ENCODE measurements around the gene ELMO2.
A peak's percentile ranks its signal among the peaks of the same experiment; 100 is the strongest.

Gene ELMO2

DNA sequence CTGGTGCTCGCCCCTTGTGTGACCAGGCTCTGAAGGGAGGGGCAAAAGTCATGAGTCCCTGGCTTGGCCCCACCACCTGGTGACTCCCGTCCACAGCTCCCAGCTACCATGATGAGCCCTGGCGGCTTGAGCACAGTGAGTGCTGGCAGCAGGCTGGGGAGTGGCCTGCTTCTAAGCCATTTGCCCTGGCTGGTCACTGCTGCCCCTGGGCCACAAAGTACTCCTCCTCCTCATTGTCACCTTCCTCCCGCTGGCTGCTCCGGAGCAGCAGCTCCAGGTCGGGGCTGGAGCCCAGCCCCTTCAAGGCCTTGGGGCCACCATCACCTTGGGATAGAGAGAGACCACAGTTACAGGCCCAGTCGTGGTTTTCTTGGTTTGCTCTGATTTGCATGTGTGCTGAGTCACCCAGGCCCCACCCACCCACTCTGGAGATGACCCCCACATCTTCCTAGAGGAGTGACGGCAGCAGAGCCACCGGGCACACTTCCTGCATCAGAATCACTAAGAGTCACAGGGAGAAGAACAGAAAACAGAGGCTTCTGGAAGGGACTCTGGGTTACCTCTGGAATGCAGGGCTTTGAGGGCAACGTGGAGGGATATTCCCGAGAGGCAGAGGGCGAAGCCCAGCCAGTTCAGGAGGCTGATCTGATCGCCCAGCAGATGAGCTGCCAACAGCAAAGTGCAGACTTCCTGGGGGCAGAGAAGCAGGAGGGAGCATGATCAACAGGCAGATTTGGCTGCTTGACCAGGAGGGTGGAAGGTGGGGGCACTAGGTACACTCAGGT is 56.0 kb downstream of the ELMO2 start:
- no peak for DNase-seq

DNA sequence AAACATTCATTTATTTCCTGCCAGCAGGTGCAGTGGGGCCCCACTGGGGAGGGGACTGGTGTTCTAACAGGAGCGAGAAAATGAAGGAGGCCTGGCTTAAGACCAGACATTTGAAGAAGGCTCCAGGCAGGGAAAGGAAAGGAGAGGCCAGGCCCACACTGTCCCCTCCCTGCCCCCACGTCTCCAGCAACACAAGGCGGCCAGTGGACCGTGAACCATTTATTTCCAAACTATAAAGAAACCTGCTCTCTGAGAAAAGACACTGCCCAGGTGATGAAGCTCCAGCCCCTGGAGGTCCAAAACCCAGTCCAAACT is 56.7 kb downstream of the ELMO2 start:
- no peak for DNase-seq

DNA sequence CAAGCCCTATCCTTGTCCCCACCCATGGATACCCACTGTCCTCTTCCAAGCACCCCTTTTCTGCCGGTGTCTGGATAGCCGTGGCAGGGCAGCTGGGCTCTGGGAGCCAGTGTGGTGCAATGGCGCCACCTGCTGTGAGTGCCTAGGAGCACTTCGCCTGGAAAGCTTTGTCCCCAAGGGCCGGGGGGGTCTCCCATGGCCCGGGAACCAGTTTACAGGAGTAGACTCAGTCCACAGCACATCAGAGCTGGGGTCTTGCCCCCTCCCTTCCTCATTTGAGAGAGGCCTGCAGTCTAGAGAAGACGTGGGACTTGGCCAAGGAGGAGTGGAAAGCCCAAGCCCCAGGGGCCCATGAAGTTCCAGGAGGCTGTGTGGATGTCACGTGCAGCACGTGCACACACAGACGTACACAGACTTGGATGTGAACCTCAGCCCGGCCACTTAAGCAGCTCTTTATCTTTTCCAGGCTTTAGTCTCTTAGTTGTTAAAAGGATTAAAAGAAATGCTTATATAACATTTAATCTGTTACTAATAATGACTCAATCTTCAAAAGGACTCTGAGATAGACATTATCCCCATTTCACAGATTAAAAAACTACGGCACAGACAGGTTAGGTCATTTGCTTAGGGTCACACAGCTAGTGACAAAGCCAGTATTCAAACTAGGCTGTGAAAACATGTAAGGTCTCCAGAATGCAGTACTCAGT is 57.2 kb downstream of the ELMO2 start:
- peak; percentile 64 for DNase-seq

DNA sequence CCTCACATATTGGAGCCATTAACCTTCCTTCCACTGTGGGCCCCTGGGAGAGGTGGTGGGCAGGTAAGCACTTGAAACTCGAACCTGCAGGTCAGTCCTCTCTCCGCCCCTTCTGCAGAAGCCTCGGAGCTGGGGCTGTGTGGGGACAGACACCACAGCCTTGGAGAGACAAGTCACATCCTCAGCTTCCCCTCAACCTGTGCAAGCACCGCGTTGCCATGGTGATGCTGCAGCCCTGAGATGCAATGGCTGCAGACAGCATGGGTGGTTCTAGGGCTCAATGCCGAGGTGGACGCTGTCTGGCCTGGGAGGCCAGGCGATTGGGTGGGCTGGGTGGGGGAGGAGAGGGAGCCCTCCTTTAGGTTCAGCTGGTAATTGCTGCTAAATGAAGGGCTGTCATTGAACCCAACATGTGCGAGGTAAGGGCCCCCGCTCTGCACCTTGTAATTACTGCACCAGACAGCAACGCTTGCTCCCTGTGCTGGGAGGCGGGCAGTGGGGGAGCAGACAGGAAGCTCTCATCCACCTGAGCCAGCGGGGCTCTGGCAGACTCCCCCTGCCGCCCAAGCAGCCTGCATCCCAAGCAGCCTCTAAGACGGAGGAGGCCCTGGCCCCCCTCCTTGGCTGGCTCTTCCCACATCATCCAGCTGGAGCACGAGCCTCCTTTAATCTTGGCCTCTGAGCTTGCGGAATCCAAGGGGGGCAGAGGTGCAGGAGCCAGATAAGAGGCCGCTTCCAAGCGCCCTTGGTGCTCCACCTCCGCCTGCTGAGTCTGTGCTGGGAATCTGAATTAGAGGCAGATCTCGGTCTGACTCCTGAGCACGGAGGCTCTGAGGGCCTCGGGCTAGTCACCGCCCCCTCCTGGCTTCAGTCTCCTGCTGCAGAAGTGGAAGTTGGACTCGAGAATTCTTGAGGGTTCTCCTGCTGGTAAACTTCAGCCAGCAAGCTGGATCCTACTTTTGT is 58.3 kb downstream of the ELMO2 start:
- DNase-seq, result no peak

DNA sequence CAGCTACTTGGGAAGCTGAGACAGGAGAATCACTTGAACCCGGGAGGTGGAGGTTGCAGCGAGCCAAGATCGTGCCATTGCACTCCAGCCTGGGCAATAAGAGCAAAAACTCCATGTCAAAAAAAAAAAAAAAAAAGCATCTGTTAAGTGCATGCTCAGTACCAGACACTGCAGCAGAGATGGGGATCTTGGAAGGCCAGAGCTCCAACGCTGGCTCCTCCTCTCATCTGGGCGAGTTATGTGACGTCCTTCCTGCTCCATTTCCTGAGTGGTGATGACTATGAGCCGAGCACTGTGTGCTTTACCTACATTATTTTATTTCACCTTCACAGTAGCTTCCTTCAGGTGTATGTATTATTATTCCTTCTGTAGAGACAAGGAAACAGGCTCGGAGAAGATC is 59.6 kb downstream of the ELMO2 start:
- DNase-seq, result no peak

DNA sequence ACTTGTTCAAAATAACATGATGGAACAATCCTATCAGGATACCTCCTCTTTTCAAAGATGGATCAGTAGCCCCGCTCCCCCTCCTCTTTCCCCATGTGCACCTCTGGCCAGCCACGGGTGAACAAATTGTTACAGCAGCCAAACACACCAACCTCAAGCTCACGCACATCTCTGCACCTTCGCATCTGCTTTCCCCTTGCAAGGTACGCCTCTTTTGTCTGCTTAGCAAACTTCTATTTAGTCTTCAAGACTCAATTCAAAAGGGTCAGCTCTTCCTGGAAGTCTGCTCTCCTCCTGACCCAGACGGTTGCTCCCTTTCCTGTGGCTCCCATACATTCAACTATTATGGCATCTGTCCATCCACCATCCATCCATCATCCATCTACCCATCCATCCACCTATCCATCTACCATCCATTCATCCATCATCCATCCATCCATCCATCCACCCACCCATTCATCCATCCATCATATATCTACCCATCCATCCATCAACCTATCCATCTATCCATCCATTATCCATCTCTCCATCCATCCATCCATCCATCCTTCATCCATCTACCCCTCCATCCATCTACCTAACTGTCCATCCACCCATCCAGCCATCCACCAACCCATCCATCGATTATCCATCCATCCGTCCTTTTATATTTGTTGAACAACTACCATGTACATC is 61.8 kb downstream of the ELMO2 start:
- DNase-seq, result no peak

DNA sequence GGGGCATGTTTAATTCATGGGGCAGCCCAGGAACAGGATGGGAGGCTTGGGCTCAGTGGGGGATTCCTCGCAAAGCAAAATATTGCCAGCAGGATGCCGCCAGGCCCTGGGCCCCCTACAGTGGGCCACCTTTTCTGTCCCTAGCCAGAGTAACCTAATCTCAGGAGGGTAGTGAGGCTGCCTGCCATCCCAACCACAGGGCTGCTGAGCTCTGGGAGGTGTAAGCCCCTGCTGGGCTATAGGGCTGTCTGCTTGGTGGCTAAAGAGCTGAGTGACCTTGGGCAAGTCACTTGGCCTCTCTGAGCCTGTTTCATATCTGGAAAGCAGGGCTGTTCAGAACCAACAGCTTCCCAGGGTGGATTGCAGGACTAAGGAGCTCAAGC is 62.4 kb downstream of the ELMO2 start:
- DNase-seq, result no peak

DNA sequence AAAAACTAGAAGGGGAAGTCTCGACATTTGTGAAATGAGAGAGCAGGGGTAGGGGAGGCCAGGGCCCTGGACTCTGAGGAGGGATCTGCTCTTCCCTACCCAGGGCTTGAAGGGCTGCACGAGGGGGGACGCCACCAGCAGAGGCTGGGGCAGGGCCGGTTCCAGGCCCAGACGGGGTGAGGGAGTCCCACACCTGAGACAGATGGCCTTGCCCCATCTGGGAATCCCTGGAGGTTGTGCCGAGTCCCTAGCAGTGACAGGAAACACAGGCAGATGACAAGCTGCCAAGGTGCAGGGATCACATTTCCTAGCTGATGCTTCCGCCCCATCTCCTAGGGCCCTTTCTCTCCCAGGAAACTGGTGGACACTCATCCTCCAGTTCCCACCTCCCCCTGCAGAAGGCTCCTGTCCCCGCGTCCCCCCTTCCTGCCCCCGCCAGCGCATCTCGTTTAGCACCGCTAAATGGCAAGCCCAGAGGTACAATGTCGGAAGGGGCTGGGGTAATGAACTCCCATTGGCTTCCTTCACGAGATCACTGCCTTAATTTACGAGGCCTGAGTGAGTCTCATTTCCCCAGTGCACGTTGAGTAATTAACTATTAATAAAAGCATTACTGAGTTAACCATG is 63.0 kb downstream of the ELMO2 start:
- DNase-seq, result no peak

DNA sequence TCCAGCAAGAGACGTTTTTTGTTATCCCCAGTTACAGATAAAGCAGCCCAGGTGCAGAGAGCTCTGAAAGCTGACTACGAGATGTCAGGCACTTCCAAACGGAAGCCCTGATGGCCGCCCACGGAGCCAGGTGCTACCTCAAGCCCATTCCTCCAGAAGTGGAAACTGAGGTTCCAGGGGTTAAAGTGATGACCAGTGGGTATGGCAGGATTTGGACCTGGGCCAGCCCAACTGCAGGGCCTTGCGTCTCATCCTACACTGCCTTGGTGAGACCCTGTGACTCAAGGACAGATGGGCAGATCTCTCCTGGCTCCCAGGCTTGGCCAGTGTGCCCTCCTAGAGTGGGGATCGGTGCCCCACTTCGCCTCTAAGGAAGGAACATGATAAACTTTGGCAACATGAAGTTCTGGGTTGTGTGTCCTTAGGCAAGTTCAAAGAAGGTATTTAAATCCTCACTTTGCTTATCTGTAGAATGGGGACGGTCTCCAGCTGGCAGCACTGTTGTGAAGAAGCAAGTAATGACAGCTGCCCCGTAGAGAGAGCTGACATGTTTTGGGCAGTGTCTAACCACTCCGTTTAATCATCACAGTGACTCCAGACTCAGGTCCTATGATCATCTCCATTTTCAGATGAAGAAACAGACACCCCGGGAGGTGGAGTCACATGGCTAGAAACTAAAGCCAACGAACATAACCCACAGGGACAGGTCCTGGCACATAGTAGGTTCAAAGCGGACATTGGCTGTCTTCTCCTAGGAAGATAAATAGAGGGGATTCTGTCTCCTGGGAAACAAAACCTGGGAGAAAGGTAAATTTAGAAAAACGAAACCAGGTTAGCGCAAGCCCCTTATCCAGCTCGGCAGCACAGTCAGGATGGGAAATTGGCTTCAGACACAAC is 63.7 kb downstream of the ELMO2 start:
- no peak for DNase-seq

DNA sequence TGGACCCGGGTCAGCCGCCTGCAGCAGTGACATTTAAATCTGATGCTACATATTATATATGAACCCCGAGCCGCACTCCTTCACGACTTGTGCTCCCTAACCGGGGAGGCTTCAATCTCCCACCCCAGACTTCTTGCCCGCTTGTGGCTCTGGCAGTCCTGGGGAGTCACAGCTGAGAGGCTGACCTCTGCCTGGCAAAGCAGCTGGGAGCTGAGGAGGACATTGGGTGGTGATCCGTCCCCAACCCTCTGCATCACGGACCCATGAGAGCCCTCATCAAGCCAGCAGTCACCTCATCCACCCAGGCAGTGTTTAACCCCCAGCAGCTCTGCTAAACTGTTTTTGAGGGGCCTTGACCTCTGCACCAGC is 64.4 kb downstream of the ELMO2 start:
- DNase-seq, result no peak

DNA sequence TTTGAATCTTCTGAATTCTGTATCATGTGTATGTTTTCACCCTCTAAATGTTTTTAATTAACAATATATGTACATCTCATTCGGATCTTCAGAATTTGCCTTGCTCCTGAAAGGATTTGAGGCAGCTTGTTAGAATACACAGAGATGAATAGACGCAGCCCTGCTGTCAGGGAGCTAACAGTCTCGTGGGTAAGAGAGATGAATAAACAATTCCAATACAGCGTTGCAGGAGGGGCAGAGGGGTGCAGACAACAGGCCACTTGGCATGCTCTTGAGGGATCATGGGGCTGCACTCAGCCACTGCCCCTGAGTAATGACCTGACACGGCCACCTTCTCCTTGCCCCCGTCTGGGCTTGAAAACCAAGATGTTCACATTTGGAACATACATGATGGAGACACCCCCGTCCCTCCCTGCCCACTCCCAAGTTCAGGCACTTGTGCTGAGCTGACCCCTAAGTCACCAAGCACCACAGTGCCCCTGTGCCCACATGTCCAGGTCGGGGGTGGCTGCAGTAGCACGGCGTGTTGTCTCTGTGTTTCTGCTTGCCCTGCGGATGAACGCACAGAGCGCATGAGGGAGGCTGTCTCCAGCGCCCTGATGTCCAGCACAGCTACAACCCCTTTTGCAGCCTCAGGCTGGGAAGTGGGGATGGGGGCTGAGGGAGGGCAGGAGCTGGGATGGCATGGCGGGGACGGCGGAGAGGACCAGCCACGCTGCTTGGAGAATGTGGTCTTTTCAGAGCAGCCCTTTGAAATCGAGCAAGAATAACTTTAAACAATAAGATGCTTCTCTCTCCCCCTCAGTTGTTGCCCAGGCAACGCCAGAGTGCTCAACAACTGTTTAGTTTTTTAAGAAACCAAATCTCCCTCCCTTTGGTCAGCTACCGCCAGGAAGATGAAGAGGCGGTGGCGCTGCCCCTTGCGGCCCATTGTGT is 65.1 kb downstream of the ELMO2 start:
- no peak for DNase-seq

DNA sequence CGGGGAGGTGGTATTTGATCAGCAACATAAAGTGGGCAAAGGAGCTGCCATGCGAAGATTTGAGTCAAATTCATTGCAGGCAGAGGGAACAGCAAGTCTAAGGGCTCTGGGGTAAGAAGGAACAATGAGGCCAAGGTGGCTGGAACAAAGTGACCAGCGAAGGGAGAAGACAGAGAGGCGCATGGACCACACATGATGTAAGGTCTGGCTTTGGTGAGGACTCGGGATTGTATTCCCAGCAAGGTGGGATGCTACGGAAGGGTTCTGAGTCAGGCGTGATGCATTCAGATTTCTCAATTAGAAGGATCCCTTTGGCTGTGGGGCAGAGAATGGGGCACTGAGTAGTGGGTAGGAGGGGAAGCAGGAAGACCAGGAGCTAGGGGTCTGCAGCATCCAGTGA is 67.4 kb downstream of the ELMO2 start:
- no peak for DNase-seq

DNA sequence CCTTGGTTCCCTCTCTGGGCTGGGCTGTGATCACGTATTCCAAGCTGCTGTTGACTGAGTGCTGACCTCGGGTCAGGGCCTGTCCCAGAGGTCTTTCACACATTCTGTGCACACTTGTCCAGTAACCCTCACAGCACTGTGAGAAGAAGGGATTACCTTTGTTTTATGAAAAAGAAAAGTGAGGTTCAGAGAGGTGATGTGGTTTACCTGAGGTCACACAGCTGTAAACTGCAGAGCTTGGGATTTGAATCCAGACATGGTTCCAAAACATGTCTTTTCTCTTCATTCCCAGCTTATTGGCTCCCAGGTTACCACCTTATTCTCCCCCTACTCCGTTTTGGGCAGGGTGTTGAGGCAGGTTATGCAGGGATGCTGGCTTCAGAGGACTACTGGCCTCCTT is 69.7 kb downstream of the ELMO2 start:
- DNase-seq, result no peak

DNA sequence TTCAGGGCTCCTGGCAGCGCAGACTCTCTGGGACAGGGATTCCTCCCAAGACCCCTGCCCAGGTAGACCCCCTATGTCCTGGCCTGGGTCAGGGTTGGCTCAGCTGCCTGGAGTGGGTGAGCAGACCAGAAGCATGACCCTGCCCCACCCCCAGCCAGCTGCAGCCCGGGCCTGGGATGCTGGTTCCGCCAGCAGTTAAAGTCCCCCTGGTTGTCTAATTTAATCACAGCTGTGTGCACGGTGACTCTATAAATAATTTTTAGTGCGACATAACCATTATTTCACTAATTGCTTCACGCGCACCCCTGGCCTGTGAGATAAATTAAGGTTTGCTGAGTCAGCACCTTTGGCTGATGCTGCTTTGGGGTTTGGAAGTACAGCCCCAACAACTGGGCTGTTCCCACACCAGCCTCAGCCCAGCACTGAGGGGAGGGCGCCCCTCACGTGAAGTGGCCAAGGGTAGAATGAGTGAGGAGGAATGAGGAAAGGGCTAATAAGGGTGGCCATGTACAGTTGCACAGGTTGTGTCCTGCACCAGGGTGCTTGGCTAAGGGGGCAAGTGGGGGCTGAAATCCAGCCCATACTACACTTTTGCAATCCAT is 72.0 kb downstream of the ELMO2 start:
- DNase-seq, result no peak

DNA sequence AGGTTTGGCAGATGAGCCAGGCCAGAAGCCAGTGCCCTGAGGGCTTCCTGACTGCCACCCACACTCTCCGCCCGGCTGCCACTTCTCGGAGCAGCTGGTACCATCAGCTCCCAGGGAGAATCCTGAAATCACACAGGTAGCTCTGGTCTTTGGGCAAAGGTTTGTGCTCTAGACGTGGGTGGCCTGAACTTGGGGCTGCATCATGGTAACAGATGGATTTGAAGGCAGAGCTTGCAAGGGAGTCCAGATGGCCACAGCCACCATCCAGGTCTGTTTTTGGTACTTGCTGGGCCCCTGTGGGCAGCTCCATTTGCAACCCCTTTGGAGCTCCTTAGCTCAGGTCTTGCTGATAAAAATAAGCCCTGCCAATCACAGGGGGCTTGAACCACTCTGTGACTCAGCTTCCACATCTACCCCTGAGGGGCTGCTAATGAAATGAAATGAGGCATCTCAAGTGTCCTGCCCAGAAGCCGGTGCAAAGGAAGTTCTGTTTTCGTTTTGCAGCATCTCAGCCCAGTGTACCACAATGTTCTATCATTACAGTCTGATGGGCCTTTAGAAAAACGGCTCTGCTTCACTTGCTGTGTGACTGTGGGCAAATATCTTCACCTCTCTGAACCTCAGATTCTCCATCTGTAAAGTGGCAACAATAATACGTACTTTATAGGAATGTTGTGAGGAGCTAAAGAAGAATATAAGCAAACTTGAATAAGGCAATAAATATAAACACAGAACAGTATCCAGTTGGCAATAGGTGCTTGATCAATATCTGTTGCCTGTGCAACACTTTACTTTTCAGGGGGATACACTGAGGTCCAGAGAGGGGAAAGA is 73.0 kb downstream of the ELMO2 start:
- DNase-seq, result no peak

DNA sequence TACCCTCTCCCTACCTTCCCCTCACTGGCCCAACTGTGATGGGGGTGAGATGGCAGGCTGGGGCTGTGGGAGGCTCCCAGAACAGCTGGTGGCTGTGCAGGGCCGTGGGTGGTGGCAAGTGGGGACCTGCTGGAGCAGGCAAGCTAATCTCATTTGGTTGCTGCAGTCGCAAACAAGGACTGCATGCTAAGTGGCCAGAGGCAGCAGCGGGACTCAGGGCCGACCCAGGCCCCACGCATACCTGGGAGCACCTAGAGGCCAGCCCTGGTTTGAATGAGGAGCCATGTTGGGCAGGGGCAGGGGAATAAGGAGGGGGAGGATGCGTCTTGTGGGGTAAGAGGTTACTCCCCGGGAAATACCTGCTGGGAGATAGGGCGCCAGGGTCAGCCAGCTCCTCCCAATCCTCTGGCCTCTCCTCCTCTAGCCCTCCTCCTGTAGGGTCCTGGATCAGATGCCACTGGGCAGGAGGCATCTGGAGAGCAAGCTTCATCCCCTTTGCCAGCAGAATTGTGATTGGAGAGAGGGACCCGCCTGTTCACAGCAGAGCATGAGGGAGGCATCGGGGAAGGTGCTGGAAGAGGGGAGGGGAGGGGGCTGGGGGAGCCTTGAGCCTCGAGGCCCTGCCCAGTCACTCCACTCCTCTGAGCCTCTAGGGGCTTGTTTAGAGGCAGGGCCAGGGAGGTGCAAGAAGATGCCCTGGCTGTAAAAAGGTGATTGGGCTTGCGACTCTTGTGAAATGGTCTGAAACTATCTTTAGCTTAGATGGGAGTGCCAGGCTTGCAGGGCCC is 73.8 kb downstream of the ELMO2 start:
- DNase-seq, result no peak

DNA sequence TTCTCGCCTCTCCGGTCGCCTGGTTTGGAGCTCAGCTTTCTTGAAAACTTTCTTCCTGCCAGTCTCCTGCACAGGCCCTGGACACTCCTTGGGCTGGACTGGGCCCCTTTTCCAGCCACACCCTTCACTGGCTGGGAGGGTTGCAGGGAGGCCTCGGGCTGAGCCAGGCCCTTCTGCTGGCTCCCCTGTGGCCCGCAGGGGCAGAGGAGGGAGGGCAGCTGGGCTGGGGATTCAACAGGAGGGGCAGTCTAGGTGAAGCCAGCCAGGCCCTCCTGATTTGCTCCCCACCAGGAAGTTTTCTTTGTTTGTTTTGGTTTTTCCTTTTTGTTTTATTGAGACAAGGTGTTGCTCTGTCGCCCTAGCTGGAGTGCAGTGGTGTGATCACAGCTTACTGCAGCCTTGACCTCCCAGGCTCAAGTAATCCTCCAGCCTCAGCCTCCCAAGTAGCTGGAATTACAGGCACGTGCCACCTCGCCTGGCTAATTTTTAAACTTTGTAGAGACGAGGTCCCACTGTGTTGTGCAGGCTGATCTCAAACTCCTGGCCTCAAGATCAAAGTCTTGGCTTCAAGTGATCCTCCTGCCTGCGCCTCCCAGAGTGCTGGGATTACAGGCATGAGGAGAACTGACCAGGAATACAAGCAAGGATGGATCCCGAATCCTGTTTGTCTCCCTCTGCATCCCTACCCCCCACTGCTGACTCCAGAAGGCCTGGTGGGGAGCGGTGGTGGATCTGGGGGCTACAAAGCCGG is 74.6 kb downstream of the ELMO2 start:
- DNase-seq, result no peak
